Aorta (tissue), 5 donors: ENCODE measurements around the gene PROCA1. TPM values are rescaled to one million over a fixed set of nuclear protein-coding genes. Genes with fewer than 3 reads are reported as not detected.
"Not testable (repeated sequence)": the region's sequence is repeated elsewhere in the genome, so short reads cannot be mapped to it uniquely, and the experiment has no call there.

Experiments
- ATAC-seq: fragments of 200-7000 bp; cut with Tn5 transposase; one replicate; pipeline ENCODE4 v1.9.1; 2022; ENCODE audit warnings: moderate library complexity; ENCODE audit not compliant: low FRiP score
- DNase-seq, 2 donors: peaks; one replicate each; pipeline ENCODE4 v3.0.0-alpha.2; 2020
- H3K27ac ChIP-seq, 2 donors: one replicate each; pipeline ENCODE4 v1.5.1; 2013; ENCODE audit warnings: low read length in 2 of 2, mild to moderate bottlenecking in 2 of 2, moderate library complexity in 2 of 2, control low read depth in 1 of 2, inconsistent platforms in 1 of 2, low read depth in 1 of 2
- H3K27me3 ChIP-seq, 2 donors: one replicate each; pipeline ENCODE4 v1.6.1; 2013; ENCODE audit warnings: control low read depth in 1 of 2, low read length in 1 of 2, mild to moderate bottlenecking in 1 of 2, moderate library complexity in 1 of 2; ENCODE audit not compliant: insufficient read depth in 2 of 2, control insufficient read depth in 1 of 2
- H3K36me3 ChIP-seq, 2 donors: one replicate each; pipeline ENCODE4 v1.6.1; 2013; ENCODE audit warnings: control low read depth in 1 of 2, low read length in 1 of 2, mild to moderate bottlenecking in 1 of 2; ENCODE audit not compliant: insufficient read depth in 2 of 2, control insufficient read depth in 1 of 2
- H3K4me1 ChIP-seq, 2 donors: one replicate each; pipeline ENCODE4 v1.6.1; 2013; ENCODE audit warnings: low read length in 2 of 2, control low read depth in 1 of 2, mild to moderate bottlenecking in 1 of 2, moderate library complexity in 1 of 2; ENCODE audit not compliant: insufficient read depth in 2 of 2, control insufficient read depth in 1 of 2
- H3K4me3 ChIP-seq, 2 donors: one replicate each; pipeline ENCODE4 v1.5.1; 2013; ENCODE audit warnings: low read length in 2 of 2, control low read depth in 1 of 2, mild to moderate bottlenecking in 1 of 2
- H3K9me3 ChIP-seq: one replicate; pipeline ENCODE4 v1.6.1; 2013; ENCODE audit warnings: mild to moderate bottlenecking, low read length; ENCODE audit not compliant: control insufficient read depth
- WGBS, 2 donors: extraction: QIAGEN DNeasy Blood & Tissue Kit; methylation state at CpG; one replicate each; pipeline ENCODE4 v1.1.7; 2013; 5-methylcytosine and 5-hydroxymethylcytosine counted together
- intact Hi-C, 2 donors: fragments of 100-400 bp; cut with DNase I; formaldehyde crosslinking; loops; one replicate each; pipeline versions ENCODE4 v1.14.2 to v1.15.0; 2022
- polyA plus RNA-seq, 2 donors: library from polyadenylated mRNA; stranded (reverse); fragments of 200-250 nt; gene quantifications; one replicate each; pipeline ENCODE4 v1.2.3, GENCODE V29; 2013
- total RNA-seq, 2 donors: library from RNA; stranded (reverse); fragmentation: NEBNext Ultra II Directional; extraction: Animal tissue kit (Norgen Biotek cat#: 25700); gene quantifications; one replicate each; pipeline ENCODE4 v1.2.1, GENCODE V29; 2021
- donor health status: healthy with polysubstance abuse.
- donor health status: Bipolar disorder and iron deficiency.
- donor health status: DM: no; HTN: no; CAD: no.
- donor health status: DM: no; HTN: no; CAD: no.
- donor health status: DM: yes; HTN: yes; CAD: no.

PROCA1 gene
- total and polyA plus RNA-seq, 4 donors = 0.78 to 6.6 (median 5.2) TPM

- Histone ChIP-seq H3K9me3 (no peaks in the 10 kb centered on the region), H3K4me1 (peaks cover 0 to 6% of the 10 kb centered on the region in 2 donors), H3K36me3 (peaks cover 0 to 6% of the 10 kb centered on the region in 2 donors), H3K4me3 (no peak overlapping the region), H3K27ac (no peak overlapping the region), H3K27me3 (no peaks in the 10 kb centered on the region)
- intact Hi-C loops = no loop called here
- WGBS, 2 donors = 59 to 62% methylated on average over 7 of the region's 7 CpGs
- DNase-seq = no peak
- ATAC-seq = no peak
These were observed 10.9 kb upstream of the PROCA1 start for GRCh38 chr17:28722417-28723158.

DNA sequence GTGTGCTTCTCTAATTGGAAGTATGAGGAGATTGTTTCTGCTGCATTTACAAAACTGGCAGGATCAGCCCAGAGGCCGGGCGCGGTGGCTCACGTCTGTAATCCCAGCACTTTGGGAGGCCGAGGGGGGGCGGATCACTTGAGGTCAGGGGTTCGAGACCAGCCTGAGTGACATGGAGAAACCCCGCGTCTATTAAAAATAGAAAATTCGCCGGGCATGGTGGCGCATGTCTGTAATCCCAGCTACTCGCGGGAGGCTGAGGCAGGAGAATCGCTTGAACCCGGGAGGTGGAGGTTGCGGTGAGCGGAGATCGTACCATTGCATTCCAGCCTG is 9.3 kb upstream of the PROCA1 start:
- H3K9me3 ChIP-seq, H3K4me1 ChIP-seq, ATAC-seq, intact Hi-C loops, H3K27ac ChIP-seq, H3K4me3 ChIP-seq, DNase-seq, H3K27me3 ChIP-seq, H3K36me3 ChIP-seq: not testable (repeated sequence)
- WGBS, 2 donors = 29 to 34% methylated on average over 19 of the region's 19 CpGs

DNA sequence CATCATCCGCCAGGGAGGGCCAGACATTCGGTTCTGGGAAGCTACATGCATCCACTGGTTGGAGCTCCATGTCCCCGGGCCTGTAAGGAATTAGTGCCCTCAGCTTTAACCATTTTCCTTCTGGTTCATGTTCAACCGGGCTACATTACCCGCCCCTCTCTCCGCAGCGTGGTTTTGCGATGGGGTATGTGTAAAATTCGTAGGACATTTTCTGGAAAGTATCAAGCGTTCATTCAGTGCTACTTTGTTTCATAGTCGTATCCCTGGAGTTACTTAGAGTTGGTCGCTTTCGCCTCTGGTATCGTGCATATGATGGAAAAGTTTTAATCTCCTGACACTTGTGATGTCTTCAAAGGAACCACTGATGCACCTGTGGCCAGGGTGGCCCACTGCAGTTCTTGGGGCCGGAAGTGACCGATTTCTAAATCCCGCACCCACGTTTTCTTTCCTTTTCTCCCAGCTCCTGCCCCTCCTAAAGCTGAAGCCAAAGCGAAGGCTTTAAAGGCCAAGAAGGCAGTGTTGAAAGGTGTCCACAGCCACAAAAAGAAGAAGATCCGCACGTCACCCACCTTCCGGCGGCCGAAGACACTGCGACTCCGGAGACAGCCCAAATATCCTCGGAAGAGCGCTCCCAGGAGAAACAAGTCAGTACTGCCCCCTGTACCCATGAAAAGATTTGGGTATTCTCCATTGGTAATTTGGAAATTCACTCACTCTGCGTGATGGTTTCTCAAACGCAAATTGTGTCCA is 8.7 kb upstream of the PROCA1 start:
- Histone ChIP-seq H3K4me3 (peak overlapping the region; percentile 52 to 58), H3K27me3 (no peaks in the 10 kb centered on the region), H3K27ac (no peak overlapping the region), H3K36me3 (peaks cover 0 to 6% of the 10 kb centered on the region in 2 donors), H3K4me1 (peaks cover 0 to 6% of the 10 kb centered on the region in 2 donors), H3K9me3 (no peaks in the 10 kb centered on the region)
- intact Hi-C loops = no loop called here
- ATAC-seq = no peak
- no peak for DNase-seq
- 2 to 3% methylated on average over 28 to 30 of the region's 30 CpGs for WGBS, 2 donors

DNA sequence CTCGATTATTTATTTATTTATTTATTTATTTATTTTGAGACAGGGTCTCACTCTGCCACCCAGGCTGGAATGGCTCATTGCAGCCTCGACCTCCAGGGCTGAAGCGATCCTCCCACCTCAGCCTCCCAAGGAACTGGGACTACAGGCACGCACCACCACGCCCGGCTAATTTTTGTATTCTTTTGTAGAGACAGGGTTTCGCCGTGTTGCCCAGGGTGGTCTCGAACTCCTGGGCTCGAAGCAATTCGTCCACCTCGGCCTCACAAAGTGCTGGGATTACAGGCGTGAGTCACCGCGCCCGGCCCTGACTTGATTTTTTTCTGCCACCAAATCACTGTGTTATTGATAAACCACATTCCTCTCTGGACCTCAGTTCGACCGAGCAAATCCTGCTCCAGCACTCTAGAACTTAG is 7.3 kb upstream of the PROCA1 start:
- 18 to 20% methylated on average over 18 of the region's 18 CpGs for WGBS, 2 donors
- no peaks in the 10 kb centered on the region for H3K9me3 ChIP-seq
- no peaks in the 10 kb centered on the region for H3K27me3 ChIP-seq
- intact Hi-C loops = no loop called here
- no peak for DNase-seq
- peak overlapping the region in 1 of 2 donors; percentile 18 for H3K4me3 ChIP-seq
- H3K27ac ChIP-seq = peak overlapping the region; percentile 61 to 64
- ATAC-seq = no peak
- peaks cover 0 to 6% of the 10 kb centered on the region in 2 donors for H3K4me1 ChIP-seq
- peaks cover 0 to 7% of the 10 kb centered on the region in 2 donors for H3K36me3 ChIP-seq

DNA sequence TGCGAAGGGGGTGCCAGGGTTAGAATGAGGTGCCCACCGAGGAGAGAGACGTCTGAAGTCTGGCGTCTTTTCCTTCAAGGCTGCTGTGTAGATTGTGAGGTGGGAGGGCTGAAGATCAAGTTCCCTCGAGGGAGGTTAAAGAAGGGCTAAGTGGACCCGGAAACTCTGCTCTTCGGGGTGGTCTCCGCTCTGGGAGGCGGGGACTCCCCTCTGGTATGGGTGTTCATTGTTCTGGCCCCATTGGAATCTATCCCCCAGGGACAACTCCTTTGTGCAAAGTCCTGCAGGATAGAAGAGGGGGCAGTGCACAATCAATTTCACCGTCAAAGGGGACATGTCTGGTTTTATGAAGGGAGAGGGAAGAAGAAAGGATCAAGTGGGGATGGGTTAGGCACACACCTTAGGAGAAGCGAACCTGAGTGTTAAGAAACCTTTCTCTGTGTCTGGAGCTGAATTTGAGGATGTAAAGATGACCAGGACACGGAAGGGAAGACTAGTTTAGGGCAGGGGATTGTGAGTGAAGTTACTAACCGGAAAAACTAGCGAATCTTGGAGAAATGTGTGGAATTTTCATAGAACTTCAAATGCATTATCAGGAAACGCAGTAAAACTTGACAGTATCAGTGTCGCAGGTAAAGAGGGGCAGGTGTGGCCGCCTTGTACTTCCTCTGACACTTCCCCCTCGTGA is 6.8 kb upstream of the PROCA1 start:
- intact Hi-C loops = no loop called here
- ATAC-seq = no peak
- 13 to 16% methylated on average over 18 of the region's 18 CpGs for WGBS, 2 donors
- H3K4me1 ChIP-seq = peaks cover 0 to 6% of the 10 kb centered on the region in 2 donors
- H3K27ac ChIP-seq = peak overlapping the region; percentile 77 to 87
- peaks cover 0 to 7% of the 10 kb centered on the region in 2 donors for H3K36me3 ChIP-seq
- peak overlapping the region; percentile 11 to 81 for H3K4me3 ChIP-seq
- H3K27me3 ChIP-seq = no peaks in the 10 kb centered on the region
- no peaks in the 10 kb centered on the region for H3K9me3 ChIP-seq
- no peak for DNase-seq

- Histone ChIP-seq H3K4me3 (peak within 1 kb of the TSS; percentile 79 to 81), H3K36me3 (peaks cover 0 to 4% of the 10 kb centered on the region in 2 donors), H3K9me3 (no peaks in the 10 kb centered on the region), H3K27ac (peak within 1 kb of the TSS; percentile 77 to 87), H3K27me3 (no peaks in the 10 kb centered on the region), H3K4me1 (peaks cover 0 to 6% of the 10 kb centered on the region in 2 donors)
- ATAC-seq (peak; percentile 71), DNase-seq (peak; percentile 89 to 94)
- 1% methylated on average over 51 to 60 of the region's 60 CpGs for WGBS, 2 donors
- intact Hi-C loops = no loop called here
These were observed 6.1 kb upstream of the PROCA1 start, which contains the start of gene RAB34 for GRCh38 chr17:28717578-28718332. Gene RAB34, minus strand, starts transcription at chr17:28717868. Its CDS starts 602 bp downstream, at chr17:28717266.

DNA sequence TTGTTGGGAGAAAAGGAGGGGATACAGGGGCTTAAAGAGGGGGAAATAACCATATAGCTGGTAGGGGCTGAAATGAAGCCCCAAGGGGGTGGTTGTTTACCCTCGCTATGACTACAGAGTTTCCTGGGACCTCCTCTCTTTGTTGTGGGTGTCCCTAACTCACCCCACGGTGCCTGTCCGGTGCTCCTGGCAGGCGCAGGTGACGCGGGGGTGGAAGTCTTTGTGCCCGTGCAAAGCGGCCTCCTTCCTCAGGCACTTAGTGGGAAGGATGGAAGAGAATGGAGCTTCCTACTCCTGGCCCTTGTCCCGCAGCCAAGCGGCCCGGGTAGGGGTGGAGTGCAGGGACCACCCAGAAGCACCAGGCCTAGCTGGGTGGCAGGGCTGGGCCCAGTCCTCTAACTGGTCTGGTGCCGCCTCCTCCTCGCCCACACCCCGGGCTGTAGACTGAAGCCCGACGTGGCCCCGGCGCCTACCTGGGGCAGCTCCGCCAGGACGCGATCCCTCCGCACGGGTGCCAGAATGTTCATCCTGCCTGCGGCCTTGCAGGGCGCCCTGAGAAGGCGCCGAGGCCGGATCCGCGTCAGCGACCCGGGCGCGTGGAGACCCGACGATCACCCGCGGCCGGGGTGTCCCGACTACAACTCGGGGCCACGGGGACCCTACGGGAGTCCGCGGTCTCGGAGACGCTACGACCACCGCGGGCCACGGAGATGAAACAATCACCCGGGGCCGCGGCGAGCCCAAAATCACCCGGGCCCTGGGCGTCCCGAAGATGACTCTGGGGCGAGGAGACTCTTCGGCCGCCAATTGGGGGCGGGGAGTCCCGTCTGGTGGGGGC is 5.3 kb upstream of the PROCA1 start:
- Histone ChIP-seq H3K27me3 (no peaks in the 10 kb centered on the region), H3K4me1 (peaks cover 0 to 6% of the 10 kb centered on the region in 2 donors), H3K27ac (peak overlapping the region; percentile 77 to 87), H3K4me3 (peak overlapping the region; percentile 79 to 81), H3K36me3 (peaks cover 0 to 2% of the 10 kb centered on the region in 2 donors), H3K9me3 (no peaks in the 10 kb centered on the region)
- DNase-seq (peak; percentile 74 to 85), ATAC-seq (no peak)
- intact Hi-C loops = no loop called here
- 1 to 4% methylated on average over 63 of the region's 63 CpGs for WGBS, 2 donors
